Measurements from ENCODE around the gene PDE9A.

PDE9A gene

GRCh38 chr21:42755766-42756579, 102.6 kb downstream of the PDE9A start:
- Histone ChIP-seq H3K27ac (replicated peaks) (no peak overlapping the region), H3K27me3 (ENCODE audit: insufficient read depth, poor library complexity, severe bottlenecking) (no peaks in the 10 kb centered on the region), H3K4me3 (replicated peaks; ENCODE audit: insufficient read depth, low read length) (no peak overlapping the region)
- TF ChIP-seq GABPA (IDR thresholded peaks at IDR 0.05; ENCODE audit: low read depth) (no peak), POLR2AphosphoS5 (IDR thresholded peaks at IDR 0.05; ENCODE audit: low read depth) (no peak), REST (IDR thresholded peaks at IDR 0.05; ENCODE audit: insufficient replicate concordance, low read depth) (no peak), SPI1 (IDR thresholded peaks at IDR 0.05; ENCODE audit: borderline replicate concordance, low read depth) (no peak), CTCF (IDR thresholded peaks at IDR 0.05; ENCODE audit: insufficient read depth, low read length) (no peak)
- no peak for DNase-seq (ENCODE audit: low read depth in 1 of 2, low spot score in 1 of 2)

GRCh38 chr21:42756580-42757250, 103.3 kb downstream of the PDE9A start:
- Histone ChIP-seq H3K27me3 (ENCODE audit: insufficient read depth, poor library complexity, severe bottlenecking) (no peaks in the 10 kb centered on the region), H3K27ac (replicated peaks) (no peak overlapping the region), H3K4me3 (replicated peaks; ENCODE audit: insufficient read depth, low read length) (no peak overlapping the region)
- no peak for TF ChIP-seq REST (IDR thresholded peaks at IDR 0.05; ENCODE audit: insufficient replicate concordance, low read depth)
- TF ChIP-seq POLR2AphosphoS5 (IDR thresholded peaks at IDR 0.05; ENCODE audit: low read depth): no peak
- TF ChIP-seq GABPA (IDR thresholded peaks at IDR 0.05; ENCODE audit: low read depth): no peak
- TF ChIP-seq CTCF (IDR thresholded peaks at IDR 0.05; ENCODE audit: insufficient read depth, low read length): no peak
- TF ChIP-seq SPI1 (IDR thresholded peaks at IDR 0.05; ENCODE audit: borderline replicate concordance, low read depth): no peak
- no peak for DNase-seq (ENCODE audit: low read depth in 1 of 2, low spot score in 1 of 2)

GRCh38 chr21:42757422-42757821, 104.0 kb downstream of the PDE9A start:
- H3K4me3 ChIP-seq (replicated peaks; ENCODE audit: insufficient read depth, low read length): no peak overlapping the region
- no peak for DNase-seq (ENCODE audit: low read depth in 1 of 2, low spot score in 1 of 2)
- TF ChIP-seq POLR2AphosphoS5 (IDR thresholded peaks at IDR 0.05; ENCODE audit: low read depth) (no peak), SPI1 (IDR thresholded peaks at IDR 0.05; ENCODE audit: borderline replicate concordance, low read depth) (no peak)
- no peak overlapping the region for H3K27ac ChIP-seq (replicated peaks)
- H3K27me3 ChIP-seq (ENCODE audit: insufficient read depth, poor library complexity, severe bottlenecking): no peaks in the 10 kb centered on the region

- TF ChIP-seq GABPA (IDR thresholded peaks at IDR 0.05; ENCODE audit: low read depth): no peak
- no peak for TF ChIP-seq REST (IDR thresholded peaks at IDR 0.05; ENCODE audit: insufficient replicate concordance, low read depth)
- no peak for TF ChIP-seq POLR2AphosphoS5 (IDR thresholded peaks at IDR 0.05; ENCODE audit: low read depth)
- TF ChIP-seq CTCF (IDR thresholded peaks at IDR 0.05; ENCODE audit: insufficient read depth, low read length): no peak
- no peak for TF ChIP-seq SPI1 (IDR thresholded peaks at IDR 0.05; ENCODE audit: borderline replicate concordance, low read depth)
- Histone ChIP-seq H3K27me3 (ENCODE audit: insufficient read depth, poor library complexity, severe bottlenecking) (no peaks in the 10 kb centered on the region), H3K4me3 (replicated peaks; ENCODE audit: insufficient read depth, low read length) (no peak overlapping the region), H3K27ac (replicated peaks) (no peak overlapping the region)
- no peak for DNase-seq (ENCODE audit: low read depth in 1 of 2, low spot score in 1 of 2)
These were observed 104.6 kb downstream of the PDE9A start for GRCh38 chr21:42757826-42758655.
